ENCODE results near the gene ATP8B3.

Gene ATP8B3

DNA sequence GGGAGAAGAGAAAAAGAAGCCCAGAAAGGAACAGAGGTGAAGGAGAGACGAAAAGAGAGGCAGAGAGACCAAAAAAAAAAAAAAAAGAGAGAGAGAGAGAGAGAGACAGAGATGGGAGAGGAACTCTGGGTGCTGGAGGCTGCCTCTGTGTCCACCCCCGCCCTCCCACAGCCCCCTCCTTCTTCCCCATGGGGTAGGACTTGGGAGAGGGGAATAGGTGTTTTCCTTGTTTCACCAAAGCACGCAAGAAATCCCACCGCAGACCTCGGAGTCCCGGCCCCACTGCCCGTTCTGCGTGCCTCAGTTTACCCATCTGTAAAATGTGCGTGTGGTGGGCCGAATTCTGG lies 53.9 kb downstream of the ATP8B3 start (continued):
- no peak for TF ChIP-seq ZNF24 (tag by site-specific recombination; IDR thresholded peaks at IDR 0.05)

- no peaks in the 10 kb centered on the region for H3K9me3 ChIP-seq (ENCODE audit: control insufficient read depth, insufficient read depth, low read depth, low read length)
- CTCF ChIA-PET: no interaction called here
- no peaks in the 10 kb centered on the region; the same call in 1 of the 2 replicates for H3K4me1 ChIP-seq (ENCODE audit: control insufficient read depth, insufficient read depth, low read length)
- TF ChIP-seq ZNF544 (tag by site-specific recombination; IDR thresholded peaks at IDR 0.05) (no peak), KLF8 (tag by site-specific recombination; IDR thresholded peaks at IDR 0.05) (no peak), PATZ1 (tag by site-specific recombination; IDR thresholded peaks at IDR 0.05) (peak; percentile 68), ZFP69B (tag by site-specific recombination; IDR thresholded peaks at IDR 0.05) (no peak), ZNF16 (tag by site-specific recombination; IDR thresholded peaks at IDR 0.05; ENCODE audit: low read depth) (no peak), ZNF169 (tag by site-specific recombination; IDR thresholded peaks at IDR 0.05) (no peak), ZNF138 (tag by site-specific recombination; IDR thresholded peaks at IDR 0.05; ENCODE audit: borderline replicate concordance) (no peak), REPIN1 (tag by site-specific recombination; IDR thresholded peaks at IDR 0.05; ENCODE audit: low read depth) (no peak), ZNF416 (tag by site-specific recombination; IDR thresholded peaks at IDR 0.05) (no peak), GFI1B (tag by site-specific recombination; IDR thresholded peaks at IDR 0.05) (no peak), ZNF248 (tag by site-specific recombination; IDR thresholded peaks at IDR 0.05) (no peak), ZNF280C (tag by site-specific recombination; IDR thresholded peaks at IDR 0.05) (no peak), SALL2 (tag by site-specific recombination; IDR thresholded peaks at IDR 0.05; ENCODE audit: borderline replicate concordance) (no peak), REST (tag by site-specific recombination; IDR thresholded peaks at IDR 0.05) (no peak), PRDM10 (tag by site-specific recombination; IDR thresholded peaks at IDR 0.05) (no peak), ZNF501 (tag by site-specific recombination; IDR thresholded peaks at IDR 0.05) (no peak), ZNF449 (tag by site-specific recombination; IDR thresholded peaks at IDR 0.05) (no peak), ZNF155 (tag by site-specific recombination; IDR thresholded peaks at IDR 0.05) (no peak), ZNF623 (tag by site-specific recombination; IDR thresholded peaks at IDR 0.05) (no peak), ZNF133 (tag by site-specific recombination; IDR thresholded peaks at IDR 0.05) (no peak)
- TF ChIP-seq, protein P1, sequence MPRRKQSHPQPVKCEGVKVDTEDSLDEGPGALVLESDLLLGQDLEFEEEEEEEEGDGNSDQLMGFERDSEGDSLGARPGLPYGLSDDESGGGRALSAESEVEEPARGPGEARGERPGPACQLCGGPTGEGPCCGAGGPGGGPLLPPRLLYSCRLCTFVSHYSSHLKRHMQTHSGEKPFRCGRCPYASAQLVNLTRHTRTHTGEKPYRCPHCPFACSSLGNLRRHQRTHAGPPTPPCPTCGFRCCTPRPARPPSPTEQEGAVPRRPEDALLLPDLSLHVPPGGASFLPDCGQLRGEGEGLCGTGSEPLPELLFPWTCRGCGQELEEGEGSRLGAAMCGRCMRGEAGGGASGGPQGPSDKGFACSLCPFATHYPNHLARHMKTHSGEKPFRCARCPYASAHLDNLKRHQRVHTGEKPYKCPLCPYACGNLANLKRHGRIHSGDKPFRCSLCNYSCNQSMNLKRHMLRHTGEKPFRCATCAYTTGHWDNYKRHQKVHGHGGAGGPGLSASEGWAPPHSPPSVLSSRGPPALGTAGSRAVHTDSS (tag by site-specific recombination; IDR thresholded peaks at IDR 0.05): no peak
Measured at GRCh38 chr19:1757468-1758230, 54.4 kb downstream of the ATP8B3 start.

More at GRCh38 chr19:1757468-1758230, 54.4 kb downstream of the ATP8B3 start:
- Histone ChIP-seq H3K27ac (ENCODE audit: extremely low read depth, low read depth, low read length) (no peak overlapping the region), H3K4me3 (ENCODE audit: low read depth, low read length) (no peak overlapping the region), H3K36me3 (ENCODE audit: control insufficient read depth in 2 of 2, insufficient read depth in 1 of 2, low read length in 2 of 2) (no peaks in the 10 kb centered on the region)
- POLR2A ChIA-PET: no interaction called here

Data from HEK293 (cell line).